GM12878 (cell line): ENCODE measurements around the gene CCL20. TPM values are rescaled to one million over a fixed set of nuclear protein-coding genes. Genes with fewer than 3 reads are reported as not detected.

Experiments
- ATAC-seq: fragments of 200-7000 bp; cut with Tn5 transposase; 3 replicates; pipeline ENCODE4 v1.9.1; 2020; ENCODE audit warnings: mild to moderate bottlenecking, moderate library complexity
- BruUV-seq: library from RNA; stranded (reverse); fragments of 400-500 nt; replicated peaks from 2 replicates; lab custom pipeline; 2021; lab: Mats Ljungman, UMichigan
- CTCF ChIA-PET: fragments of 300-600 bp; sonication (Branson Sonifier 250); formaldehyde crosslinking; extraction: SDS; loops from one replicate; lab custom pipeline; 2021; ENCODE audit warnings: inconsistent platforms; lab: Yijun Ruan, JAX
- POLR2A ChIA-PET: fragments of 350-600 bp; formaldehyde crosslinking; extraction: SDS; loops from one replicate; lab custom pipeline; 2021; ENCODE audit warnings: inconsistent platforms; lab: Charles Lee
- RAD21 ChIA-PET: fragments of 300-600 bp; sonication (Branson Sonifier 250); formaldehyde crosslinking; loops from one replicate; lab custom pipeline; 2023; ENCODE audit warnings: antibody characterized with exemption; ENCODE audit not compliant: unreplicated experiment; lab: Charles Lee
- SMC1A ChIA-PET: fragments of 300-600 bp; sonication (Branson Sonifier 250); formaldehyde crosslinking; loops from one replicate; lab custom pipeline; 2023; ENCODE audit not compliant: unreplicated experiment, uncharacterized antibody; lab: Charles Lee
- DNase-seq: peaks from one replicate; pipeline ENCODE4 v3.0.0-alpha.2; 2011; ENCODE audit warnings: low read depth, low spot score
- FAIRE-seq: peaks from 3 replicates; lab custom pipeline; 2011; peaks lifted over from hg19 to GRCh38; lab: Jason Lieb, UNC
- H2AFZ ChIP-seq: 2 replicates; pipeline ENCODE4 v1.6.0; 2011; ENCODE audit warnings: low read depth, low read length, control low read depth; ENCODE audit not compliant: control insufficient read depth
- H3K27ac ChIP-seq: 2 replicates; pipeline ENCODE4 v1.5.1; 2011; ENCODE audit warnings: control low read depth; ENCODE audit not compliant: control insufficient read depth, insufficient read depth
- H3K27me3 ChIP-seq, 2 experiments: replicated peaks in 1 of 2; 2 replicates each; pipeline versions ENCODE4 v1.6.0 to v1.6.1; 2011; ENCODE audit warnings: low read length in 1 of 2; ENCODE audit not compliant: control insufficient read depth in 2 of 2, insufficient read depth in 2 of 2
- H3K36me3 ChIP-seq, 2 experiments: 2 replicates each; pipeline ENCODE4 v1.5.1; 2011; ENCODE audit warnings: low read length in 1 of 2; ENCODE audit not compliant: control insufficient read depth in 2 of 2, insufficient read depth in 2 of 2
- H3K4me1 ChIP-seq: 2 replicates; pipeline ENCODE4 v1.6.1; 2011; ENCODE audit warnings: mild to moderate bottlenecking, low read length, moderate library complexity, mixed read lengths; ENCODE audit not compliant: control insufficient read depth, insufficient read depth
- H3K4me2 ChIP-seq: 2 replicates; pipeline ENCODE4 v1.6.0; 2011; ENCODE audit warnings: control low read depth; ENCODE audit not compliant: control insufficient read depth, insufficient read depth
- H3K4me3 ChIP-seq: fragments of 200-600 bp; sonication (generic); 2 replicates; pipeline ENCODE4 v1.5.1; 2016
- H3K79me2 ChIP-seq: 2 replicates; pipeline ENCODE4 v1.6.0; 2011; ENCODE audit warnings: low read length; ENCODE audit not compliant: control insufficient read depth, insufficient read depth
- H3K9ac ChIP-seq: 2 replicates; pipeline ENCODE4 v1.8.0; 2011; ENCODE audit warnings: low read length, control low read depth, mixed read lengths; ENCODE audit not compliant: control insufficient read depth, insufficient read depth
- H3K9me3 ChIP-seq: replicated peaks from 3 replicates; pipeline ENCODE4 v1.5.1; 2011; ENCODE audit warnings: mild to moderate bottlenecking, low read length; ENCODE audit not compliant: control insufficient read depth, insufficient read depth
- H4K20me1 ChIP-seq: 2 replicates; pipeline ENCODE4 v1.6.0; 2011; ENCODE audit not compliant: control insufficient read depth, insufficient read depth
- DPF2 ChIP-seq: fragments of 450-650 bp; IDR thresholded peaks from 2 replicates; pipeline ENCODE4 v1.6.1; 2017; ENCODE audit warnings: mild to moderate bottlenecking
- IRF4 ChIP-seq: IDR thresholded peaks from 2 replicates; pipeline ENCODE4 v1.6.1; 2011; ENCODE audit warnings: low read depth, low read length
- MEF2A ChIP-seq: IDR thresholded peaks from 2 replicates; pipeline ENCODE4 v1.6.1; 2011; ENCODE audit warnings: low read depth, mild to moderate bottlenecking, low read length, moderate library complexity; ENCODE audit not compliant: insufficient read depth
- NFXL1 ChIP-seq: fragments of 450-650 bp; IDR thresholded peaks from 2 replicates; pipeline ENCODE4 v1.6.1; 2017; ENCODE audit warnings: antibody characterized with exemption, mild to moderate bottlenecking, borderline replicate concordance
- POLR2AphosphoS2 ChIP-seq: IDR thresholded peaks from 2 replicates; pipeline ENCODE4 v1.6.1; 2011; ENCODE audit warnings: low read depth, mild to moderate bottlenecking, low read length, improper control_type of control experiment, moderate library complexity
- RELA ChIP-seq: fragments of 450-650 bp; IDR thresholded peaks from 2 replicates; pipeline ENCODE4 v1.8.0; 2014; ENCODE audit warnings: borderline replicate concordance; ENCODE audit not compliant: partially characterized antibody
- SPI1 ChIP-seq: IDR thresholded peaks from 2 replicates; pipeline ENCODE4 v1.6.1; 2011; ENCODE audit warnings: low read depth, mild to moderate bottlenecking, low read length, moderate library complexity, borderline replicate concordance; ENCODE audit not compliant: insufficient read depth
- SREBF1 ChIP-seq: IDR thresholded peaks from 2 replicates; pipeline ENCODE4 v1.6.1; 2012; ENCODE audit warnings: mild to moderate bottlenecking, low read length
- TCF3 ChIP-seq: IDR thresholded peaks from 2 replicates; pipeline ENCODE4 v1.6.1; 2012; ENCODE audit warnings: low read depth, mild to moderate bottlenecking, low read length, borderline replicate concordance; ENCODE audit not compliant: insufficient read depth
- WRNIP1 ChIP-seq: IDR thresholded peaks from 2 replicates; pipeline ENCODE4 v1.6.1; 2011; ENCODE audit warnings: low read depth, low read length, improper control_type of control experiment, borderline replicate concordance
- WGBS: methylation state at CpG from one replicate; pipeline ENCODE4 v1.1.6; 2016; ENCODE audit warnings: low lambda C conversion rate; ENCODE audit not compliant: insufficient replicate concordance, insufficient coverage; ENCODE audit errors: missing lambda C conversion rate; 5-methylcytosine and 5-hydroxymethylcytosine counted together
- in situ Hi-C: fragments of 300-500 bp; cut with MboI; formaldehyde crosslinking; loops from 9 replicates; pipeline ENCODE4 v1.14.3; 2018; ENCODE audit warnings: mixed read lengths
- intact Hi-C: fragments of 100-400 bp; cut with micrococcal nuclease; formaldehyde crosslinking; loops from one replicate; pipeline ENCODE4 v1.14.2; 2022; ENCODE audit not compliant: unreplicated experiment
- polyA plus RNA-seq, 11 experiments: library from polyadenylated mRNA; depleted of rRNA in 4 of 11; unstranded in 6 of 11; stranded (reverse) in 5 of 11; fragments of >200 nt; fragmentation: Nextera tagmentation in 4 of 11; fragmentation: Illumina TruSeq in 1 of 11; extraction: Ambion mirVana in 4 of 11; extraction: Trizol in 1 of 11; gene quantifications; 1 replicate in 1 of 11; 2 replicates in 10 of 11; pipeline versions ENCODE4 v1.2.1 to v1.2.3, GENCODE V29; 2011 to 2016; ENCODE audit warnings: inconsistent platforms in 2 of 11, missing spikeins in 2 of 11, low read depth in 1 of 11
- total RNA-seq, 4 experiments: library from RNA; depleted of rRNA in 3 of 4; stranded (reverse); fragments of >200 nt in 3 of 4; fragmentation: Illumina TruSeq in 1 of 4; extraction: Trizol in 1 of 4; gene quantifications; 2 replicates each; pipeline versions ENCODE4 v1.2.1 to v1.2.3, GENCODE V29; 2013 to 2021
- TF ChIP-seq, protein P1 (sequence below): fragments of 150-350 bp; IDR thresholded peaks from 2 replicates; pipeline ENCODE4 v1.6.1; 2016; ENCODE audit warnings: low read depth, low read length
- TF ChIP-seq, protein P2 (sequence below): IDR thresholded peaks from 2 replicates; pipeline ENCODE4 v1.6.1; 2011; ENCODE audit warnings: borderline replicate concordance, low read depth, mild to moderate bottlenecking, moderate library complexity, mixed read lengths, low read length; ENCODE audit not compliant: insufficient read depth; ENCODE audit errors: extremely low read length

Gene CCL20
- total and polyA plus RNA-seq, 10 of the 15 experiments (the other 5 are each of a cell fraction or from before 2014, with no cell fraction given), result 5.5 to 35.7 (median 15.6) TPM

DNA sequence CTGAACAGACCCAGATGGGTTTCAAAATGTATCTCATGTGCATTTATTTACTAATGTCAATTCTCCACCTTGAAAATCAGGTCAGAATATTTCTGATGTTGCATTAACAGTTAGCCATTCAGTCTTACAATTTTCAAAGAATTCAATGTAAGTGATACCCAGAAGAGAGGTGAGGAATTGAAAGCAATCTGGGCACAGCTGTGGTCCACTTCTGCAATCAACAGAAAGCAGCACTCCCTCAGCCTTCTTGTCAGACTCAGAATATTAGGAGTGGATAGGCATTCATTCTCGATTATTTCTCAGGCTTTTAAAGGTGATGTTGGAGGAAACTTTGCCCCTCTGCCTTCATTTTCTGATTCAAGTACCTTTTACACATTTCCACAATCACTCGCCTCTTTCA is 15.7 kb downstream of the CCL20 start:
- TF ChIP-seq SREBF1, result no peak
- TF ChIP-seq POLR2AphosphoS2, result no peak
- peak; percentile 86 for TF ChIP-seq SPI1
- TF ChIP-seq MEF2A, result no peak
- no peak for TF ChIP-seq RELA
- no peak for TF ChIP-seq TCF3
- 0 out of 2 replicates have a peak, but pooled peaks have one; percentile 28 for TF ChIP-seq IRF4
- TF ChIP-seq DPF2, result peak; percentile 48; the same call in 1 of the 2 replicates
- TF ChIP-seq, protein P1, sequence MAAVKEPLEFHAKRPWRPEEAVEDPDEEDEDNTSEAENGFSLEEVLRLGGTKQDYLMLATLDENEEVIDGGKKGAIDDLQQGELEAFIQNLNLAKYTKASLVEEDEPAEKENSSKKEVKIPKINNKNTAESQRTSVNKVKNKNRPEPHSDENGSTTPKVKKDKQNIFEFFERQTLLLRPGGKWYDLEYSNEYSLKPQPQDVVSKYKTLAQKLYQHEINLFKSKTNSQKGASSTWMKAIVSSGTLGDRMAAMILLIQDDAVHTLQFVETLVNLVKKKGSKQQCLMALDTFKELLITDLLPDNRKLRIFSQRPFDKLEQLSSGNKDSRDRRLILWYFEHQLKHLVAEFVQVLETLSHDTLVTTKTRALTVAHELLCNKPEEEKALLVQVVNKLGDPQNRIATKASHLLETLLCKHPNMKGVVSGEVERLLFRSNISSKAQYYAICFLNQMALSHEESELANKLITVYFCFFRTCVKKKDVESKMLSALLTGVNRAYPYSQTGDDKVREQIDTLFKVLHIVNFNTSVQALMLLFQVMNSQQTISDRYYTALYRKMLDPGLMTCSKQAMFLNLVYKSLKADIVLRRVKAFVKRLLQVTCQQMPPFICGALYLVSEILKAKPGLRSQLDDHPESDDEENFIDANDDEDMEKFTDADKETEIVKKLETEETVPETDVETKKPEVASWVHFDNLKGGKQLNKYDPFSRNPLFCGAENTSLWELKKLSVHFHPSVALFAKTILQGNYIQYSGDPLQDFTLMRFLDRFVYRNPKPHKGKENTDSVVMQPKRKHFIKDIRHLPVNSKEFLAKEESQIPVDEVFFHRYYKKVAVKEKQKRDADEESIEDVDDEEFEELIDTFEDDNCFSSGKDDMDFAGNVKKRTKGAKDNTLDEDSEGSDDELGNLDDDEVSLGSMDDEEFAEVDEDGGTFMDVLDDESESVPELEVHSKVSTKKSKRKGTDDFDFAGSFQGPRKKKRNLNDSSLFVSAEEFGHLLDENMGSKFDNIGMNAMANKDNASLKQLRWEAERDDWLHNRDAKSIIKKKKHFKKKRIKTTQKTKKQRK, result no peak
- no peak for TF ChIP-seq NFXL1
- TF ChIP-seq, protein P2, sequence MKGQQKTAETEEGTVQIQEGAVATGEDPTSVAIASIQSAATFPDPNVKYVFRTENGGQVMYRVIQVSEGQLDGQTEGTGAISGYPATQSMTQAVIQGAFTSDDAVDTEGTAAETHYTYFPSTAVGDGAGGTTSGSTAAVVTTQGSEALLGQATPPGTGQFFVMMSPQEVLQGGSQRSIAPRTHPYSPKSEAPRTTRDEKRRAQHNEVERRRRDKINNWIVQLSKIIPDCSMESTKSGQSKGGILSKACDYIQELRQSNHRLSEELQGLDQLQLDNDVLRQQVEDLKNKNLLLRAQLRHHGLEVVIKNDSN, result no peak
- TF ChIP-seq WRNIP1, result no peak
- ATAC-seq (peak; percentile 91), FAIRE-seq (peak; percentile 74), DNase-seq (no peak)
- Histone ChIP-seq H4K20me1 (no peaks in the 10 kb centered on the region), H3K4me1 (no peaks in the 10 kb centered on the region), H3K9me3 (no peaks in the 10 kb centered on the region), H2AFZ (no peak overlapping the region), H3K27ac (no peak overlapping the region), H3K36me3 (no peaks in the 10 kb centered on the region), H3K4me3 (no peak overlapping the region), H3K79me2 (no peaks in the 10 kb centered on the region), H3K9ac (no peak overlapping the region), H3K27me3 (no peaks in the 10 kb centered on the region), H3K4me2 (no peak overlapping the region)
- ChIA-PET SMC1A (interaction anchor here (1.0 to 2.0 kb wide), 7 partner anchors 8 to 46 kb away, joined by 3 to 5 read pairs (median 3); no protein-coding TSS in a partner anchor), RAD21 (interaction anchor here (0.7 kb wide), 1 partner anchor 1177 kb away, joined by 3 read pairs; no protein-coding TSS in a partner anchor), POLR2A (interaction anchor here (1.1 kb wide), 1 partner anchor 14 kb away, joined by 4 read pairs; no protein-coding TSS in a partner anchor), CTCF (interaction anchor here (1.4 to 3.5 kb wide), 2 partner anchors 13 to 32 kb away, joined by 5 to 18 read pairs; no protein-coding TSS in a partner anchor)
- in situ Hi-C loops, result no loop called here
- no TSS peak for BruUV-seq
- WGBS, result 46% methylated on average over 2 of the region's 2 CpGs
- intact Hi-C loops, result no loop called here
